ENCODE results near the gene STARD7.
A peak's percentile ranks its signal among the peaks of the same experiment; 100 is the strongest.
"Not testable (repeated sequence)": the region's sequence is repeated elsewhere in the genome, so short reads cannot be mapped to it uniquely, and the experiment has no call there.

STARD7 gene, protein sequence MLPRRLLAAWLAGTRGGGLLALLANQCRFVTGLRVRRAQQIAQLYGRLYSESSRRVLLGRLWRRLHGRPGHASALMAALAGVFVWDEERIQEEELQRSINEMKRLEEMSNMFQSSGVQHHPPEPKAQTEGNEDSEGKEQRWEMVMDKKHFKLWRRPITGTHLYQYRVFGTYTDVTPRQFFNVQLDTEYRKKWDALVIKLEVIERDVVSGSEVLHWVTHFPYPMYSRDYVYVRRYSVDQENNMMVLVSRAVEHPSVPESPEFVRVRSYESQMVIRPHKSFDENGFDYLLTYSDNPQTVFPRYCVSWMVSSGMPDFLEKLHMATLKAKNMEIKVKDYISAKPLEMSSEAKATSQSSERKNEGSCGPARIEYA

DNA sequence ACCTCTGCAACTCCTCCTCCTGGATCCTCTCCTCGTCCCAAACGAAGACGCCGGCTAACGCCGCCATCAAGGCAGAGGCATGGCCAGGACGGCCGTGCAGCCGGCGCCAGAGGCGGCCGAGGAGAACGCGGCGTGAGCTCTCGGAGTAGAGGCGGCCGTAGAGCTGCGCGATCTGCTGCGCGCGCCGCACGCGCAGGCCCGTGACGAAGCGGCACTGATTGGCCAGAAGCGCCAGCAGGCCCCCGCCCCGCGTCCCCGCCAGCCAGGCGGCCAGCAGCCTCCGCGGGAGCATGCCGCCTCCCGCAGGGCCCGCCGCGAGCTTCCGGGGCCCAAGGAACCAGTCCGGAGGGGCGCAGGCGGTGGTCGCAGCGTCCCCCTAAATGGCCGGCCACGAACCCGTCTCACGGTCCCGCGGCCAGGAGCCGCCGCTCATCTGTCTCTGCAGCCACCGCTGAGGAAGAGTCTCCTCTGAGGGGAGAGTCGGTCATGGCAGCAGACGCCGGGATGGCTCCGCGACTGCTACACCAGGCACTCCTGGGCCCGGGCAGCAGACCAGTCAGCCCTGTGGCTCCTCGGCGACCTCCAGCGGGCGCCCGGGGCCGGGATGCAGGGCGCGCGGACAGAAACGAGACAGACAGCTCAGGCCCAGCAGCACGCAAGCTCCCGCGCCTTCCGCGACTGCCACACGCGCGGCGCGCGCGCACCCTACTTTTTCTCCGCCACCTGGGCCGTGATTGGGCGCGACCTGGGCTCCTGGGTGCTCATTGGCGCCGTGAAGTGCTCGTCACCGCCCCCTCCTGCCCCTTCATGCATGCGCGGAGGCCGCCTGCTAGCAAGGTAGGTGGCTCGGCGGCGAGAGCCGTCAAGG is at the start of gene STARD7:
Gene STARD7, minus strand, starts transcription at position 685 of the 868 bp plus-strand sequence. Its CDS starts 393 bp downstream, at position 292.
- DNase-seq: peak; percentile 98

DNA sequence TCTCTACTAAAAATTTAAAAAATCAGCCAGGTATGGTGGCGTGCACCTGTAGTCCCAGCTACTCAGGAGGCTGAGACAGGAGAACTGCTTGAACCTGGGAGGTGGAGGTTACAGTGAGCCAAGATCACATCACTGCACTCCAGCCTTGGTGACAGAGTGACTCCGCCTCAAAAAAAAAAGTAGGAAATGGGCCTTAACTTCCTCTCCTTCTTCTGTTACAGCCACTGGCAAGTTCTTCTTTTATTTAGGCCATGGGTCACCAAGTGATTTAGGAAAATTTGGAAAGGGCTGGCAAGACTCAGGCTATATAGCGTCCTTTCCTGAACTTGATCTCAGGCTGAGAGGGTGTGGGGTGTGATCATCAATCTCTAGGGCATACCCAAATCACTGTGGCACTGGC is 49.1 kb upstream of the STARD7 start:
- DNase-seq: not testable (repeated sequence)

DNA sequence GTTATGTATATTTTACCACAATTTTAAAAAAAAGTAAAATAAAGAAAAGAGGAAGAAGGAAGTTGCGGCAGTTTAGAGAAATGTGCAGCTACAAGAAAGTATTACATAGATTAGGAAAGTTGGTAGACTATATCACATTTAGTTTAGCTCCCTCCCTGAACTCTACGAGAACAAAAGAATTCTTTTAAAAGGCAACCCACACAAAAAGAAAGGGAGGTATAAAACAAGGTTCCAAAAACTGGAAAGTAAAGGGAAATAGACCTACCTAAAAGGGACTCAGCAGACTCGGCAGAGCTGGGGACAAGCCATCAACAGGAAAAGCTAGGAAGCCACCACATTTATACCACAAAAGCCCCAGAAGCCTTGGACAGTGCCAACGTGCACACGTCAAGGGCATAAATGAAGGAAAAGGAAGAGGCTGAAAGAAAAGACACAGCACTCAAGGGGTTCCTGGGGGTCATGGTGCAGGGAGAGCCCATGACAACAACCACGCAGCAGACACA is 48.0 kb upstream of the STARD7 start:
- DNase-seq: no peak

DNA sequence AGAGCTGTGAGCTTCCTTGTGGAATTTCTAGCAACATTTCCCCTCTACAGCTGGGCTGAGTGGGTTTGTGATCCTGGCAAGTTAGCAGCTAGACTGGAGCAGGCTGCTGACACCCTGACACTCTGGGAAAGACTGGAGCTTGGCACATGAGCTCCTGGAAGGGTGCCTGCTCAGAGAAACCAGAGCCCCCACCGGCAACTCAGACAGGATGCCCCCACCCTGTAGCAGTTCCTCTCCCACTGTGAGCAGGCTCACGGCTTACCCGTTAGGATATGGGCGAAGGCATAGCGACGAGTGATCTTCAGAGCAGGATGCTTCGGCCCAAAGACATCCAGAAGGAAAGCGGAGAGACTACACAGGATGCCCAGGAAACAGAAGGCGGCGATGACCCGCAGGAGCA is 45.9 kb upstream of the STARD7 start:
- no peak for DNase-seq

DNA sequence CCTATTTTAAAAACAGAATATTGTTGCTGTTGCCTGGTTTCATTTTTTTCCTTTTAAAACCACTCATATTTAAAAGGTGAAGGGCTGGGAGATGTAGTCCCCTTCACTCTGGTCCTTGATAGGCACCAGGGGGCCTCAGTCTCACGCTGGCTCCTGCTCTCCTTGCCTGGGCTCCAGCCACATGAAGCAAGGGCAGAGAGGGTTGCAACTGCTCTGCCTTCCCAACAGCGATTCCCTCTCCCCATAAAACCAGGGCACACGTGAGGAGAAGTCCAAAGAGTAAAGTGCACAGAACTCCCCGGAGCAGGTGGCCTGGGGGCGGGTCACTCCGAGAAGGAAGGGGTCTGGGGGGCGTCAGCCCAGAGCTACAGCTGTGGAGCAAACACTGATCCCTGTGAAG is 44.4 kb upstream of the STARD7 start:
- no peak for DNase-seq

DNA sequence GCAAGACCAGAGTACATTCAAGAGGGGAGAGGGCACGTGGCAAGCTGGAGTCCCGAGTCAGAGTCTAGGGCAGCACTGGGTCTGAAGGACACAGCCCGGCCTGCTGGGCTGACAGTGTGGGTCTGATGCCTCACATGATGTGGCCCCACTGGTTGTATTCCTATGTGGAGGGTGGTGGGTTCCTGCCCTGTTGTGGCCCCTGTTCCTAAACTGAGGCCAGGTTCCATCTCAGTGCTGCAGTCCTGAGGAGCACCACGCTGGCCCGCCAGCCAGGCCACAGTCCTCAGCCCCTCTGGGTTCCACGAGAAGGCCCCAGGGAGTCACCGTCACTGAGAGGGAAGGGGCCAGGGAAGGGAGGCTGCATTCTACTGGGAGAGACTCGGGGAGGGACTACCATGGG is 43.9 kb upstream of the STARD7 start:
- DNase-seq: no peak

DNA sequence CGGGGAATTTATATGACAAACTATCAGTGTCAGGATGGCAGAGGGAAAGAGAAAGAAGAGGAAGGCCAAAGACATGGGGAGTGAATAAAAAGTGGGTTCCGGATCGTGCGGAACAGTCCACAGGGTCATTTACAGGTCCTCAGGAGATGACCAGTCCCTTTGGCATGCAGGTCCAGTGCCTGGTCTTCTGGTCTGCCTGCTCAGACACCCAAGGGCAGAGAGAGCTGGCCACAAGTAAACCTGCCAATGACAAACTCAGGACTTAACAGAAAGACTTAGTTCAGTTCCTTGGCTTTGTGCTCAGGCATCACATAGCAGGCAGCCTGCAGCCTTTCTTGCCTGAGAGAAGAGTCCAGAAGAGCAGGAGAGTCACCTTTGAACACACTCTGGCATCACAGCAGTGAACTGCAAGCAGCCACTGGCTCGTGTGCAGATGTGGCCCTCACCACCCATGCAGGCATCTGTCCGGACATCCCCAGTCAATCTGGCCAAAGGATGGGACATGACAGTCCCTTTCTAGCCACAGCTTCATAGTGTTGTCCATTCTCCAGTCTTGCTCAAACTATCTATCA is 43.2 kb upstream of the STARD7 start:
- no peak for DNase-seq

DNA sequence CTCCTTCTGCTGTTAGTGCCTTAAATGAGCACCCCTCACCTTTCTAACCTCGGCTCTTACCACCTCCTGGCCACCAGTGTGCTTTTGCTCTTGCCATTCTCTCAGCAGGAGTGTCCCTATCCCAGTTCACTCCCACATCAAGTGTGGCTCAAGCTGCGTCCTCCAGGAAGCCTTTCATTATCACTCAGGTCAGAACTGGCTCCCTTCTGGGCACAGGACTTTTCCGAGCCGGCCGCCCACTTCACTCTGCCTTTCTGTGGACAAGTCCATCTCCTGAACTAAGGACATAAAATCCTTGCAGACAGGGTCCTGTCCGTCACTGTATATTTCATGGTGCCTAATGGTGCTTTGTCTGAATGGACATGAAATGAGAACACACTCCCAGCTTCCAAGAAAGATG is 41.6 kb upstream of the STARD7 start:
- DNase-seq: no peak

DNA sequence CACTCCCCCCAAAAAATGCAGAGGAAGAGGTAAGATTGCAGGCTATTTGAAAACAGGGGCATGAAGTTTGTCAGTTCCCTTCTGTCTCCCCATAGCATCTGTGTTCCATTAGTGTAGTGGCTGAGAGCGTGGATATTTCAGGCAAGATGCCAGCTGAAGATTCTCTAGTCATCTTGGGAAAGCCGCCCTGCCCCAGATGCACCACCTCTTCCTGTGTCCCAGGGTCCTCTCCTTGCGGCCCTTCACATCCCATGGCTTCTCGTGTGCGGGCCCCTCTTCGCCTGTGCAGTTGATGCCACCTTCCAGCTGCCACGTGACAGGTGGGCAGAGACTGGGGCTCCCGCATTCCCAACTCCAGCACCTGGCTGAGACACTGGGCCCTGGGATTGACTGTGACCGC is 41.0 kb upstream of the STARD7 start:
- no peak for DNase-seq

DNA sequence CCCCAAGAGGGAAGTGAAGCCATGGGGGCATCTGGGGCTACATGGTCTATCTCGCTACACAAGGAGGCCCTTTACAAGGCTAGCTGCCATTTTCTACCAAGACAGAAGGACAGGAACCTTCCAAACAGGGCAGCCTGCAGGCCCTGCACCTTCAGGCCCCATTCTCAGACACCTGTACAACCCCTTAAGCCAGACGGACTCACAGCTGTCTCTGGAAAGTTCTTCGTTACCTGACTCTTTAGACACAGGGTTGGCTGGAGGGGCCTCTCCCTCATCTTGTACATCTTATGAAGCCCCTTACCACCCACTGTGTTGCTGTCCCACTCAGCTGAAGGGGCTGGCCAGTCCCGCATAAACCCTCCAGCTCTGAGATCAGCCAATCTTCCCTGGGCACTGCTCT is 40.0 kb upstream of the STARD7 start:
- DNase-seq: no peak

DNA sequence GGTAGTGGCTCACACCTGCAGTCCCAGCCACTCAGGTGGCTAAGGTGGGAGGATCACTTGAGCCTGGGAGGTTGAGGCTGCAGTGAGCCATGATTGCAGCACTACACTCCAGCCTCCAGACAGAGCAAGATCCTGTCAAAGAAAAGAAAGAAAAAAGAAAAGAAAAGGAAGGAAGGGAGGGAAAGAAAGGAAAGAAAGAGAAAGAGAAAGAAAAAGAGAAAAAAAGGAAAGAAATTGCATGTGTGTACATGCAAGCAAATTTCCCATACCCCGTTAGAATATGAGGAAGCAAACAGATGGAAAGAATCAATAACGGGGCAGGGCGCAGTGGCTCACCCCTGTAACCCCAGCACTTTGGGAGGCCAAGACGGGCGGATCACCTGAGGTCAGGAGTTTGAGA is 39.3 kb upstream of the STARD7 start:
- no peak for DNase-seq

DNA sequence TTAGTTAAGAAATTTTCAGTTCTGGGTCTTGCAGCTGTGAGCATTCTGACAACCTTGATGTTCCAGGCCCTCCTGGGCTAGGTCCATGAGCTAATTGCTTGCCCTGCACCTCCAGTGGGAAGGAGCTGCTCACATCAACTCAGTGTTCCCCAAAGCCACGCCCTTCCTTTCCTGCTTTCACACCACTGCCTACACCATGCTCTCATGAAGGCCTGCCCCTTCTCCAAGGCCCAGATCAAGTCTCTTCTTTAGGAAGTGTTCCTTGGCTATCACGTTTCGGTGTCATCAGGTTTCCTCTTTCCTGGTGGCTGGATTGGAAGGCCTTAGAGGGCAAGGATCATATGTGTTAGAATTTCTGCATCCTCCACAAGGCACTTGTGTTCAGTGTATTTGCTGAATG is 38.4 kb upstream of the STARD7 start:
- no peak for DNase-seq

DNA sequence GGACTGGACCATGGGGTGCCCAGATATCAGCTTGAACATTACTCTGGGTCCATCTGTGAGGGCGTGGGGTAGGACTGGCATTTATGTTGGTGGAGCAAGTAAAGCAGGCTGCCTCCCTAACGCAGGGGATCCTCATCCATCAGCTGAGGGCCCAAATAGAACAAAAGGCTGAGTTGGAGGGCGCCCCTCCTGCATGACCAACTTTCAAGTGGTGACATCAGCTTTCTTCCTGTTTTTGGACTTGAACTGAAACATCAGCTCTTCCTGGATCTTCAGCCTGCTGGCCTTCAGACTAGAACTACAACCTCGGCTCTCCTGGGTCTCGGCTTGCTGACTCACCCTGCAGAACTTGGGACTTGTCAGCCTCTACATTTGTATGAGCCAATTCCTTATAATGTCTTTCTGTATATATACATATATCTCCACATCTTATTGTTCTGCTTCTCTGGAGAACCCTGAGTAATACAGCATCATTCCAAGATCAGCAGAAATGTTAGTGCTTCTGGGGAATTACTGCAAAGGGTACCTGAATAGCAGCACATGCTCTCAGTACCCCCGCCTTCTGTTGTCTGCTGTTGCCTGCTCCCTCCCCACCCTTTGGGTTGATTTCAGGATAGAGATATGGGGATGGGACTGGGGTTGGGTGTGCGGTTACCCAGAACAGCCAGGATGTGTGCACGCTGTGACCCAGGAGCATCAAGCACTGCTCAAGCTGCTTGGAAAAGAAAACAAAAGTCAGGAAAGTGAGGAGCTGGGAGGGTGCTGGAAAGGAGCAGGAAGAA is 37.2 kb upstream of the STARD7 start:
- no peak for DNase-seq

DNA sequence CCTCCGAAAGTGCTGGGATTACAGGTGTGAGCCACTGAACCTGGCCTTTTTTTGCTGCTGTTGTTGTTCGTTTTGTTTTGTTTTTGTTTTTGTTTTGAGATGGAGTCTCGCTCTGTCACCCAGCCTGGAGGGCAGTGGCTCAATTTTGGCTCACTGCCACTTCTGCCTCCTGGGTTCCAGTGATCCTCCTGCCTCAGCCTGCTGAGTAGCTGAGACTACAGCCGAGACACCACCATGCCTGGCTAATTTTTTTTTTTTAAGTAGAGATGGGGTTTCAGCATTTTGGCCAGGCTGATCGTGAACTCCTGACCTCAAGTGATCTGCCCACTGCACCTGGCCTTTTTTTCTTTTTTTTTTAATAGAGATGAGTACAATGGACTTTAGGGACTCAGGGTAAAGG is 35.2 kb upstream of the STARD7 start:
- no peak for DNase-seq

DNA sequence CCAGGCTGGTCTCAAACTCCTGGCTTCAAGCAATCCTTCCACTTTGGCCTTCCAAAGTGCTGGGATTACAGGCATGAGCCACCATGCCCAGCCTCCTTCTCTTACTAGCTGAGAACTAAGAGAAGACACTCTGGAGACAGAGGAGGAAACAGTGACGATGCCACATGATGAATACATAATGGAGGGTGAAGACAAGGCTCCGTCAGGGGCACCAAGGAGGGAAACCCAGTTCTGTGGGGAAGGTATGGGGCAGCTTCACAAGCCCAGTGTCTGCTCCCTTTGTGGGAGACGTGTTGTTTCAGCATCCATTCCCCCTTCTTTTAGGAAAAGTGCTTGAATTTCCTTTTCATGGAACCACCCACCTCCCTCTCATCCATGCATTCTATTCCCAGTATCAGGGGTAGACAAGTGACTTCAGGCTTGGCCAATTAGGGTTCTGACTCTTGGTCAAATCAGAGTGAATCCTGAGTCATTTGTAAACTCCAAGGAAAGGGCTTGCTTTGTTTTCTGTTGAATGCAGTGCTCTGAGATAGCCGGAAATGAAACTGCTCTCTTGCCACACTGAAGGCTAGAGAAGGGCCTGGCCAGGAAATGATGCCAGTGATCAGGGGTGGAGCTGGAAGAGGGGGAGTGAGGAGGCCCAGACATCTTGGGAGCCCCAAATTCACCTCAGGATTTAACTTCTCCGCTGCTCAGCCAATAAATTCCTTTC is 33.4 kb upstream of the STARD7 start:
- peak; percentile 18 for DNase-seq

DNA sequence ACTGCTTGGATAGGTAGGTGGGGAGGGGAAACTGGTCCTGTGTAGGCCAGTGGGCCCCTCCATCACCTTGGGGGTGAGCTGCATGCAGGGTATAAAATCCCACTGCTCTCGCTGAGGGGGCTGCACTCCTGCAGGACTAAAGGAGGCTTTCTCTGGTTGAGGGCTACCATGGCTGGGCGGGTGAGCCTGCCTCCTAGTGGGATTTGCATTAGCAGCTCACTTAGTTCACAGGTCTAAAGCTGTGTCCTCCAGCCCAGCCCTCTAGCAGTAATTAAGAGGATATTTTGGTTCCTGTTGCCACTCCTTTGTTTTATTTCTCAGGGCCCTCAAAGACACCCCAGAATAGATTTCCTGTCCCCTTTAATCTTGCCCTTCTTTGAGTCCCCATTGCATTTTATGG is 32.6 kb upstream of the STARD7 start:
- DNase-seq: no peak

DNA sequence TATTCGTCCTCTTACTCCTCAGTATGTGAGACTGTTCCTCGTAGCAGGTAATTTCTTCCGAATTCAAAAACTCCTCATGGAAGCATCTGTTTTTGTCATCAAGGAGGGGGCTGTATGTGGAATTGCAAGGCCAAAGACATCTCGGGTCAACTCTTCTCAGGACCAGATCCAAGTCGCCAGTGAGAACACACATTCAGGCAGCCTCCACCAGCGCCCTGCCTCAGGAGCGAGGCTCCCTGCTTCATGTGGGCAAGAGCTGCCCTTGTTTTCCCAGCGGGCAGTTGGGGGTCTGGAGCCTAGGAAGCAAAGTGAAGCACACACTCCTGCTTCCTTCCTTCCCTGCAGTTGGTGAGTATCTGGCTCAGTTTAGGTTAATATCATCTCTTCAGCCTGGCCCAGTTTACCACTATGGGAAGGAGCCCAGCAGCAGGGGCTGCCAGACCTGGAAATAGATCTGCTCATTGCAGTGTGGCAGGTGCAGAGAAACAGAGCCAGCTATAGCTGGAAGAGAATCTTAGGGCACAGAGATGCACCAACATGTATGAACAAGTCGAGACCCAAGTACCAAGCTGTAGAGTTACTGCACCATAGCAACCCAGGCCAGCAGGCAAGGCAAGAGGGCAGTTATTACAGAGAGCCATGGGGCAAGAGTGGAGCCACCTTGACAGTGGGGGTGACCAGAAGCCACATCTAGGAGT is 31.9 kb upstream of the STARD7 start:
- DNase-seq: no peak

DNA sequence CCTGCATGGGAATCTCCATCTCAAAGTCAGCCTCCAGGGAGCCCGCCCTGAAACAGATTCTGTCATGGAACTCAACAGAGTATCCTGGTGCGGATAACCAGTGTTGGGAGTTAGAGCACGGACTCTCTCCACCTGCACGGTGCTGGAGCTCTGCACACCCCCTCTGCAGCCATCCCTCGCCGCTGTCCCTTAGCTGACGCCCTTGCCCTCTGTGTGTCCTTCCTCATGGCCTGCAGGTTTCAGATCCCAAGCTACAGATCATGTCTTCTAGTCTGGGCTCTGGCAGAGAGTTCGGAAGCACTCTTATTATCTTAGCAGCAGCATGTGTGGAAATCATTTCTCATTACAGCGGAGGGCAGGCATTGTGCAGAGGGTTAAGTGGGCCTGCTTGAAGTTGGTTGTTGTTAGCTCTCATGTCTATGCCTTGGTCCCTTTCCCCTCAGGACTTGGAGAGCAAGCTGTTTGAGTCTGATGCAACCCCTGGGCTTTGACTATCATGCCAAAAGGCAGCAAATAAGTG is 31.2 kb upstream of the STARD7 start:
- DNase-seq: no peak

DNA sequence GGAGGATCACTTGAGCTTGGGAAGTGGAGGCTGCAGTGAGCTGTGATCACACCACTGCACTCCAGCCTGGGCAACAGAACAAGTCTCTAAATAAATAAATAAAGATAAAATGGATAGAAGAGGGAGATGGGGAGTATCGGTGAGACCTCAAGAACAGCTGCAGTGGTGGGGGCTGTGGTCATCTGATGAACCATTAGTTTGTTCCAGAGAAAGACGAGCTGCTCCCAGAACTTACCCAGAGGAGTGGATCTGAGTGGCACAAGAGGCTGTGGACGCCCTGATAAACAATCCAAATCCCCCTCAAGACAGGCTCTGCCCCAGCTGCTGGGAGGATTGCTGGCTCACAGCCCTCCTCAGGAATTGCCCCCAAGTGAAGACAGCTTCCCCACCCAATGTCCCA is 30.5 kb upstream of the STARD7 start:
- no peak for DNase-seq

DNA sequence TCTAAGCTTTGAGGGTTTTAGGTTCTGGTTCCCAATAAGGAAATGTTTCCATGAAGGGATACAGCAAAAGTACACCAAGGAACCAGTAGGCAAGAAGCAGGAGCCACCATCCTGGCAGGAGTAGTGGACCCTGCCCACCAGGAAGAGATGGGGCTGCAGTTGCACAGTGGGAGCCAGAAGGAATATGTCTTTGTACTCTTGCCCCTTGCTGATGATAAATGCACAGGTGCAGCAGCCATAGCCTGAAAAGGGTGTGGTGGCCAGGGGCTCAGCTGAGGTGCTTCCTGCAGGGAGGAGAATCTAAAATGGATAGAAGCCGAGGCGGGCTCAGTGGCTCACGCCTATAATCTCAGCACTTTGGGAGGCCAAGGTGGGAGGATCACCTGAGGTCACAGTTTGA is 29.6 kb upstream of the STARD7 start:
- no peak for DNase-seq

DNA sequence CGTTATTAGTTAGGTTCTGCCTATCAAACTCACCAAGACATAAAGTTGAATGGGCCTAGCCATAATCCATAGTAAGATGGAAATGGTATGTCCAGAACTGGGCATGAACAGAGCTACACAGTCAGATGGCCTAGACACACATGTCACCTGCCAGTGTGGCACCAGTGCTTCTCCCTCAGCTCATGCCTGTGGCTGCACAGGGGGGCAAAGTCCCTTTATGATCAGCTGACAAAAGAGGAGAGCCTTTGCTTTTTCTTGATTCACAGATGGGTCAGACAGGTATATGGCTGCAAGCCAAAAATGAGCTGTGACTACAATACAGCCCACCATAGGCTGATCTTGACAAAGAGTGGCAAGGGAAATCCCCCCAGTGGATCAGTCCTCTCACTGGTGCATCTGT is 28.3 kb upstream of the STARD7 start:
- DNase-seq: no peak
